HG02798 (cell line): Measurements from ENCODE around the gene CLC.
"Not testable (repeated sequence)": the region's sequence is repeated elsewhere in the genome, so short reads cannot be mapped to it uniquely, and the experiment has no call there.

ENCODE experiments used
- ATAC-seq: cut with Tn5 transposase; IDR thresholded peaks from one replicate; pipeline ENCODE4 v1.9.1; 2021; ENCODE audit warnings: mild to moderate bottlenecking; ENCODE audit not compliant: unreplicated experiment, poor library complexity

CLC gene

DNA sequence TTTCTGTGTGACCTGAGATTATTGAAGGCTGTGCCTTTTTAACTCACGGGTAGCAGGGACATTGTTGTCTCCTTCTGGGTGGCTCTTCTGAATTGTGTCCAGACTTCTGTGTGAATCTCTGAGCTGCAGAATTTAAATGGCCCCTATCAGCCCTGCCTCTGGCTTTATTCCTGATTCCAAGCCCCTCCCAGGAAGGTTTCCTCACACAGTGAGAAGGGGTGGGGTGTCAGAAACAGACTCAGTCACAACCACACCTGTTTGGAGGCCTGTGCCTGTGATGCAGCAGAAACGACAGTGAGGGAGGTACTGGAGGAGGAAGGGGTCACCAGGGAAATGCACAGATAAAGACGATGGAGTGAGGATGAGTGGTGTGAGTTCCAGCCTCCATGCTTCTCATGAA, at the start of gene CLC:
Gene CLC (minus strand): TSS at position 139 of the 400 bp plus-strand sequence. CDS start 77 bp downstream, at position 62.
- no peak for ATAC-seq

DNA sequence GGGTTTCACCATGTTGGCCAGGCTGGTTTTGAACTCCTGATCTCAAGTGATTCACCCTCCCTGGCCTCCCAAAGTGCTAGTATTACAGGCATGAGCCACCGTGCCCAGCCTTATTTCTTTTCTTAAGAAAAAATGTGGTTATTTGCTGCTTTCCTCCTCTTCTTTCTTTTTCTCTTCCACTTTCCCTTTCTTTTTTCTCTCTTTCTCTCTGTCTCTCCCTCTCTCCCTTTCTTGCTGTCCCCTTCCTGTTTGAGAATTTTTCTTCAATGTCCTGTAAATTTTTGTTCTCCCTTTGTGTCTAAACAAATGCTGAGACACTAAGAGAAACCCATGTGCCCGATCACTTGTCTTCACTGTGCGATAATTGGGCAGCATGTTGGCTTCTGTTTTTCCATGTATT, 43.1 kb upstream of the CLC start:
- no peak for ATAC-seq

DNA sequence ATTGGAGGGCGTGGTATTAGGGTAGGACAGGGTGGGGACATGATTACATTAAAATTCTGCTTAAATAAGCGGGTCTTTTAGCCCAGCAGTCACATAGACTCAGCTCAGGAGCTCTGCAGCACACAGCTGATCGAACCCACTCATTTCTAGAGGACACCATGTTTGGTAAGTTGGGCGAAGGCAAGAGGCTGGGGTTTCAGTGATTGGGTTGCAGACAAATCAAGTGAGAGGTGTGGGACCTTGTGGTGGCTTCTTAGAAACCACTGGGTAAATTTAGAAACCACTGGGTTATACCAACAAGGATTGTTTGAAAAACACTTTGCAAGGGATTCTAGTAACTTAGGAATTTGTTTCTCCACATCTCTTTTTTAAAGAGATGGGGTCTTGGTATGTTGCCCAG, 40.9 kb upstream of the CLC start, which contains the start of gene LEUTX:
Gene LEUTX (plus strand): TSS at position 92 of the 400 bp plus-strand sequence. CDS start 67 bp downstream, at position 159.
- ATAC-seq = no peak

DNA sequence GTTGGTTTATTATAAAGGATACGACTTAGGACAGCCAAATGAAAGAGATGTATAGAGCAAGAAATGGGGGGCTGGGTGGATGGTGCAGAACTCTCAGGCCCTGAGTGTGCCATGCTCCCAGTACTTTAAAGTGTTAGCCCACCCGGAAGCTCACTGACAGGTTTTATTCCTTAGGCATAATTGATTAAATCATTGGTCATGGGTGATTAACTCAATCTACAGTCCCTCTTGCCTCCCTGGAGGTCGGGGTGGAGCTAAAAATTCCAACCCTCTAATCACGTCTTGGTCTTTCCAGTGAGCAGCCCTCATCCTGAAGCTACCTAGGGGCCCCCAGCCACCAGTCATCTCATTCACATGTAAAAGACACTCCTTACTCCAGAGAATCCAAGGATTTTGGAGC, 31.0 kb upstream of the CLC start:
- no peak for ATAC-seq

DNA sequence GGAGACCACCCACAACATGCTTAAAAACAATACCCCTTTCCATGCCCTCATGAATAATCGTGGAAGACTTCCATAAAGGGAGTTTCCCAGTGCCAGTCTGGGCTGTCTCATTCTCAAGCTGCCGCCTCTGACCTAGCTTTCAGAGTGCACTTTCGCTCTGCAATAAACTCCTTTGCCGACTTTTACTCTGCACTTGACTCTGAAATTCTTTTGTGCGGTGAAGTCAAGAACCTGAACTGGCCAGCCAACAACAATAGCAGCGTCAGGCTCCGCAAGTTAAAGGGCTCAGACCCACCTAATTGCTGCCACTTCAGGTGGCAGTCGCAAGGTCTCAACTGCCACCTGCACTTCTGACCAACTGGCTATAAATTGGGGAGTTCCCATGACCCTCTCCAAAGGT, 30.5 kb upstream of the CLC start:
- ATAC-seq = no peak

DNA sequence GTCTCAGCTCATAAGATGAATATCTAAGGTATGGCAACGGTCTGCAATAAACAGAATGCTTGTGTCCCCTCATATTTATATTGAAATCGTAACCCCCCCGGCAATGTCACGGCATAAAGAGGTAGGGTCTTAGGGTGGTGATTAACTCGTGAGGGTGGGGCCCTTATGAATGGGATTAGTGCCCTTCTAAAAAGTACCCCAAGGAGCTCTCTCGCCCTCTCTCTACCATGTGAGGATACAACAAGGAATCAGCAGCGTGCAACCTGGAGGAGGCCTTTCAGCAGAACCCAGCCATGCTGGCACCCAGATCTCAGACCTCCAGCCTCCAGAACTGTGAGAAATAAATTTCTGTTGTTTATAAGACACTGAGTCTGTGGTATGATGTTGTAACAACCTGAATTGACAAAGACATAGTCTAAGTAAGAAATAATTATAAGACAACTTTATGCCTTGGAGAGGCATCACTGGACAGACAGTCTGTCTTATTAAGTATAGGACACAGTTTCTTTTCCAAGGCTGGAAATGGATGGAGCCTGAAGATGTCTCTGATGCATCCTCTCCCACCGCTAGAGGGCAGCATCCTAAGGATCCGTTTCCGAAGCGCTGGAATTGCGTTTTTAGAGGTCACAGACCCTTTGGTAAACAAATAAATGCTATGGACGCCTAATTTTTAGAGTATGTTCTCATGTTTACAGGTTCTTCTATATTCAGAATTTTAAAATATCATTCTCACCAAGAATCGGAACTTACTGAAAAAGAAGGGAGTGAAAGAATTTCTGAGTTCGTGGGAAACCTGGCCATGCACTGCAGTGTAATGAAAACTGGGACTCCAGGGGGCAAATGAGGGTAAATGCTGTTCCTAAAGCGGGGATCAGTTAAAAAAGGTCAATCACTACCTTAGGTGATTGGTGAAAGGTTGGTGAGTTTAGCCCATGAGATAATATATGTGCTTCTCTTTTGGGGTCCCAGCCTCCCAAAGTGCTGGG, 27.6 kb upstream of the CLC start:
- ATAC-seq = no peak

DNA sequence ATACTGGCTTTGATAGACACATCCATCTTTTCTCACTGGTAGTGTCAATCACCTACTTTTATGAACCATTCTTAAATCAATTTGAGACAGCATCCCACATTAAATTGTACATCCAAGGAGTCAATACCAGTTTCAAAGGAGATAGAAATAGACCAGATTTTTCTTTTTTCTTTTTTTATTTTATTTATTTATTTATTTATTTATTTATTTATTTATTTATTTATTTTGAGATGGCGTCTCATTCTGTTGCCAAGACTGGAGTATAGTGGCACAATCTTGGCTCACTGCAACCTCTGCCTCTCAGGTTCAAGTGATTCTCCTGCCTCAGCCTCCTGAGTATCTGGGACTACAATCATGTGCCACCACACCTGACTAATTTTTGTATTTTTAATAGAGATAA, 24.0 kb upstream of the CLC start:
- ATAC-seq = not testable (repeated sequence)

DNA sequence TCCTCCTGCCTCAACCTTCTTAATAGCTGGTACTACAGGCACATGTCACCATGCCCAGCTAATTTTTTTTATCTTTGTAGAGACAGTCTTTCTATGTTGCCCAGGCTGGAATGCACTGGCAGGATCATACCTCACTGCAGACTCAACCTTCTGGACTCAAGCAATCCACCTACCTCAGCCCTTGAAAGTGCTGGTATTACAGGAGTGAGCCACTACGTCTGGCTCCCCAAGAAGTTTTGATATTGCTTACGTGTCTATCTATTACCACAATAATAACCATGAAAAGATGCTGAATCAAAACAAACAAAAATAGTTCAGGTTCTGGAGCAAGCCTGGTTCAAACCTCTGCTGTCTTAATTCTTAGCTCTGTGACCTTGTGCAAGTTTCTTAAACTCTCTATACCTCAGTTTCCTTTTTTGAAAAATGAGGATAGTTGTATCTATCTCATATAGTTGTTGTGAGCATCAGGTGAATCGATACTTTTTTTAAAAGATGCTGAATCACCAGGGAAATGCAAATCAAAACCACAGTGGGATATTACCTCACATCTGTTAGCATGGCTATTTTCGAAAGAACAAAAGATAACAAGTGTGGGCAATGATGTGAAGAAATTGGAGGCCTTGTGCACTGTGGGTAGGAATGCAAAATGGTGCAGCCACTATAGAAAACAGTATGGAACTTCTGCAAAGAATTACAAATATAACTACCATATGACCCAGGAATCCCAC, 21.8 kb upstream of the CLC start:
- ATAC-seq = no peak

DNA sequence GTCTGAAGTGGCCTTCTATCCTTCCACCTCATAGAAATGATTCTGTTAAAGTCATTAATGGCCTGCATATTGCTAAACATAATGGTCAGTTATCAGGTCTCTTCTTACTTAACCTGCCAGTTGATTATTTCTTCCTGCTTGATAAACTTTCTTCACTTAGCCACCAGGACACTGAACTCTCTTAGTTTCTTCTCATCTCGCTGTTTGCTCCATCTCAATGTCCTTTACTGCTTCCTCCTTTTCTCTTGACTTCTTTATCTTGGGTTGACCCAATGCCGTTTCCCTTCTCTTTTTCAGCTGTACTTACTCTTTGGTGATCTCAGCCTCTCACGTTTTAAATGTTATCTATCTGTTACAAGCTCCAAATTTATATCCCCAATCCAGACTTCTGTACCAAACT, 17.1 kb upstream of the CLC start:
- no peak for ATAC-seq

DNA sequence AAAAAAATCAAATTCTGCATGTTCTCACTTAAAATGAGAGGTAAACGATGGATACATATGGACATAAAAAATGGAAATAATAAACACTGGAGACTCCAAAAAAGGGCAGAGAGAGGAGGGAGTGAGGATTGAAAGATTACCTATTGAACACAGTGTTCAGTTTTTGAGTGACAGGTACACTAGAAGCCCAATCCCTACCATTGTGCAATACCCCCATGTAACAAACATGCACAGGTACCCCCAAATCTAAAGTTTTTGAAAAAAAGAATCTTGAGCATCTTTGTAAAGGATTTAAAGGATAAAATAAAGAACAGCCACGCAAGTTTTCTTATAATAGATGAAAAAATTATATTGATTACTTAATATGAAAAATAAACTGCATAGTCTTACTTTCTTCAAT, 16.7 kb upstream of the CLC start:
- no peak for ATAC-seq

DNA sequence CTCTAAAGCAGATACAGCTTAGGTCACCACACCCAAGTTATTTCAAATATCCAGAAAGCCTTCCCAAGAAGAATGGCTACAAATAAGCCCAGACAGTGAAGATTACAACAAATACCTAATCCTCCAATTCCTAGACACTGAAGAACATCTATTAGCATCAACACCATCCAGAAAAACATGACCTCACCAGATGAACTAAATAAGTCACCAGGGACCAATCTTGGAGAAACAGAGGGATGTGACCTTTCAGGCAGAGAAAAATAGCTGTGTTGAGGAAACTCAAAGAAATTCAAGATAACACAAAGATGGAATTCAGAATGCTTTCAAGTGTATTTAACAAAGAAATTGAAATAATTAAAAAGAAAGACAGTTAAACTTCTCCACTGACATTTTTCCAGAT, 15.0 kb upstream of the CLC start:
- no peak for ATAC-seq

DNA sequence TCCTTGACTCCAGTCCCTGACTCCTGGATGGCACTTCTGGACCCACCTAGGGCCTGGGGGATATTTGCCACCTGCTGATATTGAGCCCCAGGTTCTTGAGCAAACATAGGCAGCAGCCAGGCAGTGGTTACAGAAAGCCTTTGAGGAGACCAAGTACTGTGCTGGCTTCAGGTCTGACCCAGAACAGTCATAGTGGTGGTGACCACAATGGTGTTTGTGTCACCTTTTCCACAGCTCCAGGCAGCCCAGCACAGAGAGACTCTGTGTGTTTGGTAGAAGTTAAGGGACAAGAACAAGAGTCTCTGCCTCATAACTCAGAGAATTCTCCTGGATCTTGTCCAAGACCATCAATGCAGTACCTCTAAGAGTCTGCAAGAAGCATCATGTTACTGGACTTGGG, 14.6 kb upstream of the CLC start:
- no peak for ATAC-seq

DNA sequence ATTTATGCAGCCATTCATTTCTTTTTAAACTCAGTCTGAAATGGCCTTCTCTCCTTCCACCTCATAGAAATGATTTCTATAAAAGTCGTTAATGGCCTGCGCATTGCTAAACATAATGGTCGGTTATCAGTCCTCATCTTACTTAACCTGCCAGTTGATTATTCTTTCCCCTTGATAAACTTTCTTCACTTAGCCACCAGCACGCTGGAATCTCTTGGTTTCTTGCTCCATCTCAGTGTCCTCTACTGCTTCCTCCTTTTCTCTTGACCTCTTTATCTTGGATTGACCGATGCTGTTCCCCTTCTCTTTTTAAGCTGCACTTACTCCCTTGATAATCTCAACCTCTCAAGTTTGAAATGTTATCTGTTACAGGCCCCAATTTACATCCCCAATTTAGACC, 12.2 kb upstream of the CLC start:
- no peak for ATAC-seq

DNA sequence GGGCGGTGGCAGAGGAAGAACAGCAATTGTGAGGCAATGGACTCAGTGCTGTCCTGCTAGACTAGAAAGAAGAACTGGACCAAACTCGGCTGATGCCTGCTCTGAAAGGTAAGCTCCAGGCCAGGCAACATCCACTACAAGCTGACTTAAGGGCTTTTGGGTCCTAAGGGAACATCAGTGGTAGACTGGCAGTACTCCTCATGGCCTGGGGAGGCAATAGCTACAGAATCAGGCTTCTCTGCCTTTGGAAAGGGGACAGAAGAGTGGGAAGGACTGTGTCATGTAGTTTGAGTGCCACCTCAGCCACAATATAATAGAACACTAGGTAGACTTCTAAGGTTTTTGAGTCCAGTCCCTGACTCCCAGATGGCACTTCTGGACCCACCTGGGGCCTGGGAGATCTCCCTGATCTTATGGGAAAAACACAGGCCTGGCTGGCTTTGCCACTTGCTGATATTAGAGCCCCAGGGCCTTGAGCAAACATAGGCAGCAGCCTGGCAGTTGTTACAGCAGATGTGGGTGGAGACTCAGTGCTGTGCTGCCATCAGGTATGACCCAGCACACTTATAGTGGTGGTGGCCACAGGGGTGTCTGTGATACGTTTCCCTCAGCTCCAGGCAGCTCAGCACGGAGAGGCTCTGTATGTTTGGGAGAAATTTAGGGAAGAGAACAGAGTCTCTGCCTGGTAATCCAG, 9.2 kb upstream of the CLC start:
- ATAC-seq = no peak

DNA sequence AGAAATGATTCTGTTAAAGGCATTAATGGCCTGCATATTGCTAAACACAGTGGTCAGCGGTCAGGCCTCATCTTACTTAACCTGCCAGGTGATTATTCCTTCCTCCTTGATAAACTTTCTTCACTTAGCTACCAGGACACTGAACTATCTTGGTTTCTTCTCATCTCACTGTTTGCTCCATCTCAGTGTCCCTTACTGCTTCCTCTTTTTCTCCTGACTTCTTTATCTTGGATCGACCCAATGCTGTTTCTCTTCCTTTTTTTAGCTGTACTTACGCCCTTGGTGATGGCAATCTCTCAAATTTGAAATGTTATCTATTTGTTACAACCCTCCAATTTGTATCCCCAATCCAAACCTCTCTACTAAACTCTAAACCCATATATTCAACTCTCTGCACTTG, 7.8 kb upstream of the CLC start:
- no peak for ATAC-seq

DNA sequence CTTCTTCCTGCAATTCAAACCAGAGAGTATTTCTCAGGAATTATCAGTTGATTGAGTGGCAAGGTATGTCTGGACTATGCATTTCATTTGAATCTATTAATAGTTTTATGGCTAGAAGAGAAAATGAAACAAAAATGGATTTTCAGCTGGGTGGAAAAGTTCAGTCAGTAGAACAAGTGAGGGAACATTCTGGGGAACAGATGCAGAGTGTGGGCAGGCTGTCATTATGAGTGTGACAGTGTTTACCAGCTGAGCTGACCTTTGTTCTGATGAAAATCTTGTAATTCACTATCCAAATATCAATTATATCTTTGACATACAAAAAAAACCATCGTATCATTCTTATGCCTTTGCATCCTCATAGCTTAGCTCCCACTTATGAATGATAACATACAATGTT, 2.6 kb upstream of the CLC start:
- ATAC-seq = no peak

DNA sequence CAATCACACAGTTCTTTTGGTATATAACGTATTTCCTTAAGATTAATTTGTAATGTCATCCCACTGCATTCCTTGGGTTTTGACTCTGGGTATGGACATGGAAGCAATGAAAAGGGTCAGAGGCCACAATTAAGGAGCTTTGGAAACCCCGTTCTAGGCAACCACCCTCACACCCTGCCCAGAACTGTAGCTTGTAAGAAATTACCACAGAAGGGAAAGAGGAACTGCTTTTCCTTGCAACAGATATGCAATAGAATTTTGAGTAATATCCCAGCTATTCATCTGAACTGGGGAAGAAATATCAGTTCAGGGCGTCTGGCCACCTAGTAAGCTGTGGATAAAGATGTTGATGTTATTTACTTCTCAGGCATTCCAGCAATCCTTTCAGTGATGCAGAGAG, 985 bp upstream of the CLC start:
- ATAC-seq = no peak

DNA sequence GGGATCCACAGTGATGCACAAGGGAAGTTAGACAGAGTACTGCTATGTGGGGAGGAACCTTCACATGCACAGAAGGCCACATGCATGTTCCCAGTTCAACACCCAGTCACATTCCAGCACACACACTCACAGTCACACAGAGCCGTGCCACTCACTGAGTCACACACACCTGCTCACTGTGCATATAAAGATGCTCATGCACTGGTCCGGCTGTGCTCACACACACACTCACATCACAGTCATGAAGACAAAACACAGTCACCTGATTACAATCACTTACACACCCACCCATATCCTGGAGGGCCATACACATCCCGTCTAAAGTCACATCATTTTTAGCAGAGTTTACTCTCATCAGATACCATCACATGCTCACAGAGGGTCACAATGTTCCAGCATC, 478 bp downstream of the CLC start:
- no peak for ATAC-seq

DNA sequence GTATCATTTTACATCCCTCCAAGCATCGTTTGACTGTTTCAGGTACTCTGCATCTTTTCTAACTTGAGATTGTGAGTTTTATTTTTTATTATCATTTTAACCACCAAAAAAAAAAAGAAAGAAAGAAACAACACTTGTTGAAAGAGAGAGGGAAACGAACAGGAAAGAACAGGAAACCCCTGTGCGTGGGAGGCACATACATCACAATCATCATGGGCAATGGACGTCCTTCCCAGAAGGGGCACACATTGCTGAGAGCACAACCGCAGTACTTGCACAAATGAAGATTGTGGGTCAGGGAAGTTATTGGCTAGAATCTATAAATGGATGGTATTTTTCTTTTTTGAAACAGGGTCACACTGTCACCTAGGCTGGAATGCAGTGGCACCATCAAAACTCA, 1.7 kb downstream of the CLC start:
- no peak for ATAC-seq

DNA sequence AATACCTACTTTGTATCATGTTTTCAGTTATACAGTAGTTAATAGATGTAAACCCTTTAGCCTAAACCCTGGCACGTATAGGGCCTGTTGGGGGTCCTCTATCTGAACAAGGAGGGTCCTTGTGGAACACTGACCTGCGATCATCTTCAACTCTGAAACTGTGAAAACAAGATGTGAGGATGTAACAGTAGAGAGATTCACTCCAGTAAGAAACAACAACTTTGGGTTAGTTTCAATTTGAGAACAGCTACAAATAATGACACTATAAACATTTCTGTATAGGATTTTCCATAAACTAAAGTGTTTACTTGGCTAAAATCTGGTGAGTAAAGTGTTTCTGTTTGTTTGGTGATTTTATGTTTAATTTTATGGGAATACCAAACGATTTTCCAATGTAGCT, 2.1 kb downstream of the CLC start:
- ATAC-seq = no peak

DNA sequence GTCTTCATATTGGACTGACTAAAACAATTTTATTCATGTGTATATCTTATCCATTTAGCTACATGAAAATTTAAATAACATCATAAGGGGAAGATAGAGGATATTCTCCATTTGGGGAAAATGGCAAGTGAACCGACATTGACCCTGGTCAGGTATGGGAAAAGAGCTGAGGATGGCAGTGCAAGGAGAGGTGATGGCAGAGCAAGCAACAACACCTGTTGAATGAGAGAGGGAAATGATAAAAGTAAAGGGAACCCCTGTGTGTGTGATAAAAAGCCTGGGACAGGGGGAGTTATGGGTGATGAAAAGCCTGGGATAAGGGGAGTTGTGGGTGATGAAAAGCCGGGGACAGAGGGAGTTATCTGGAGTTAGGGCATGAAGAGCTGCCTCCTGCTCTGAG, 4.0 kb downstream of the CLC start:
- no peak for ATAC-seq
